SW480 (cell line): ENCODE measurements around the gene HMX1.

Experiments used
- DNase-seq: peaks from one replicate; pipeline ENCODE4 v3.0.0-alpha.2; 2016; ENCODE audit warnings: low spot score

The HMX1 gene

DNA sequence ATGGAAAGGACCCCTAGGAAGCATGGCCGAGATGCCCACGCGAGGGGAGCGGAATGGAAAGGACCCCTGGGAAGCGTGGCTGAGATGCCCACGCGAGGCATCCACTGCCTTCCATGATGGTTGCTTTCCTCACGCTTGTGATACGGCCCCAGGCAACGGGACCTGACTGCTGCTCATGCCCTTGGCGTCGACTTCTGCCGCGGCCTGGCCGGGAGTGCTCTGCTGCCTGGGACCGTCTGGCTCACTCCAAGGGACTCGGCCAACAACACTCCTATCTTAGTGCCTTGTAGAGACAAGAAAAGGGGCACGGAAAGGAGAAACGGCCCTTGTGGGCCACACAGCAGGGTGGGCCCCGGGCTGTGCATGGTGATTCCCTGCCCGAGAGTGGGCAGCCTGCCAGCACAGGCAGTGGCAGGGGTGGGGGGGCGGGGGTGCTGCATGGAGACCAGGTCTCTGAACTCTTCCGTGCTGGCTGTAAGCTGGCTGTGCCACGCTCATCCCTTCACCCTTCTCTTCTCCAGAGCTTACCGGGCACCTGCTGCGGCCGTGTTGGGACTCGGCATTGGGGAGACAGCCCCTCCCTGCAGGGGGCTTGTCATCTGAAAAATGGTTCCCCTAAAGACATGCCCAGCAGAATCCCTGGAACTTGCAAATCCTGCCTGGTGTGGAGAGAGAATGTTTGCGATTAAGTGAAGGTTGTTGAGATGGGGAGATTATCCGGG is 38.6 kb upstream of the HMX1 start:
- DNase-seq: no peak

DNA sequence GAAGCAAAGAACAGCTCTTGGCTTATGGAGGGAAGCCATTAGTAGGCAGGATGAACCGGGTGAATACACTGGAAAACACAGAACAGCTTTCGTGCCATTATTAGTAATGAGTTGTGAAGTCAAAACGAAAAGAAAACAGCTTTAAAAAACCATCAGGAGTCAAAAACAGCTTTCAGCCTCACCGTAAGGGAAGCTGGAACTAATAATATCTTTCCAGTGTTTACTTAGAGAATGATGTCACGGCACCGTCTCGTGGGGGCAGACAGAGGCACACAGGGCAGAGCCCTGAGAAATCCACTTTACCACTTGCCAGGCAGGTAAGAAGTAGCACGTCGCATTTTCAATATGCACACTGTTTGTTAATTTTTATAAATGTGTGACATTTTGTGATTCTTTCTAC is 37.9 kb upstream of the HMX1 start:
- DNase-seq: no peak

DNA sequence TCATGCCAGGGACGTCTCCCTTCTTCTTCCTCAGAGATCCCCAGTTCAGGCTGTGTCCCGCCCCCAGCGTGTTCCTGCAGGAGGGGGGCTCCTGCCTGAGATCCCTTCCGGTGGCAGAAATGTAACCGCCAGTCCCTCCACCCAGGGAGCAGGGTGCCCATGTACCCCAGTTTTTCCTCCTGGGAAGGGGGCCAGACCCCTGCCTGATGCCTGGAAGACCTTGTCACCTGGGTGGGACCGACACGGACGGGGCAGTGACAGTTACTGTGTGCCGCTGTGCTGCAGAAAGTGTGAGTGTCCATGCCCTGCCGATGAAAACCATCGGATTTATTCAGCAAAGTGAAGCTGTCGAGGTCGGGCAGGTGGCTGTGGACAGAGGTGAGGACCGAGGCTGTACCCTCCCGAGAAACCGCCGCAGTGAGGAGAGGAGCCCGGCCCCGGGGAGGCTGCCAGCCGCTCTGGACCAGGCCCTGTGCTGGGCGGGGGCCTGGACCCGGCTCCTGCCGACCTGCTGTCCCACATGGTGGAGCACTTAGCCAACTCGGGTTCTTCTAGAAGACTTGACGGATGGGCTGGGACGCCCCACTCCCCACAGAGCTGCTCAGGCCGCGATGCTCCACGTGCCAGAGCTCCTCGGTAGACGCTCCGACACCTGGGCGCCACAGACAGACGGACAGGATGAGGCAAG is 36.7 kb upstream of the HMX1 start:
- DNase-seq: no peak

DNA sequence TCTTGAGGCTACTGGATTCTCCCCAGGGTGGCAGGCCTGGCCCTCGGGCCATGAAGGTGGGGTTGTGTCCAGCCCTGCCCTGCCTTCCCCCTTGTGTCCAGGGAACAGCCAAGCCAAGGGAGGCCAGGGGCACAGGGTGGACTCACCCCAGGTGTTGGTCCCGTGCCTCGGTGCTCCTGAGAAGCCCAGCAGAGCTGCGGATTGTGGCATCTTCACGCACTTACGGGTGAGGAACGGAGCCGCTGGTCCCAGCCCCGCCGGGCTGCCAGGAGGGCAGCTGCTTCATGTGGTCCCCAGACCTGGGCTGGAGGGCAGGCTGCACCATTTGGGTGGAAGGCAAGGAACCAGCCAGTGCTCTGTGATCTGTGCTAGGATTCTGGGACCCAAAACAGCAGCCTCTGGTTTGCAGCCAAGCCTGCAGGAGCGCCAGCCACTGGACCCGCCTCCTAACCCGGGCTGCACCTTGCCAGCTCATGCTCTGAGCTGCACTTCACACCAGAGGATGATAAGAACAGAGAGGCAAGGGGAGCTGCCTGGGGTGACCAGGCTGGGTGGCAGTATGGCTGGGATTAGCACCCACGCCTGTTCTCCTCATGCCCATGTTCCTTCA is 36.1 kb upstream of the HMX1 start:
- DNase-seq: no peak

DNA sequence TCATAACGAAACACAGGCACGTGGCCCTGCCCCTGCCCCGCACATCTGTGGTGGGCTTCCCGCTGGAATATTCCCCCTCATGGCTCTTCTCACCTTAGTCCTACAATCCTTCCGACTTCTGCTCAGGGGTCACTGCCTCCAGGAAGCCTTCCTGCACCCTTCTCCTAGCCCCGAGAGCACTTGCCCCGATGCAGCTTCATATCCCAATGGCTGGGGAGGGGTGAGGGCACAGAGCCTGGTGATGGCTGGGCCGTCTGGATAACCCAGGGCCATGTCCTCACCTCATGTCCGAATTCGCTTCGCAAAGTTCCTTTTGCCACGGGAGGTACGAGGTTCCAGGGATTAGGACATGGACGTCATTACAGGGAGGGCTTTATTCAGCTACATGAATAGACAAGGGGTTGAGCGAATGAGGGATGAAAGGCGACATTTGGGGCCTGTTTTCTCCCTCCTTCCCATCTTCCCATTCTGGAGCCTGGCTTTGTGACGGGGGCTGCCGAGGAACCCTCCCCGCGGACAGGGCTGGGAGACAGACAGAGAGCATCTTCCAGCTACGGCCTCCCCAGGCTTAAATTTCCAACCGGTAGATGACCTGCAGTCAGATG is 35.5 kb upstream of the HMX1 start:
- no peak for DNase-seq

DNA sequence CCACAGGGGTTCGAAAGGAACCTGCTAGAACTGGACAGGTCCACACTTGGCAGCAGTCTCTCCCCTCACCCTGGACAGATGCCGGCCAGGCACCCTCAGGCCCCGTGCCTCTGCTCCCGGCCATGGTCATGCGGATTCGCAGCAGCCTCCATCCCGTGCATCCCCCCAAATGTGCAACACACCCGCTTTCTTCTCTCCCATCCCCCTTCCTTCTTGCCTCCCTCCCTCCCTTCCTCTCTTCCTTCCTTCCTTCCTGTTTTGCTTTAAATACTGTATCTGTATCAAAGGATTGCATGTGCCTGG is 35.0 kb upstream of the HMX1 start:
- no peak for DNase-seq

DNA sequence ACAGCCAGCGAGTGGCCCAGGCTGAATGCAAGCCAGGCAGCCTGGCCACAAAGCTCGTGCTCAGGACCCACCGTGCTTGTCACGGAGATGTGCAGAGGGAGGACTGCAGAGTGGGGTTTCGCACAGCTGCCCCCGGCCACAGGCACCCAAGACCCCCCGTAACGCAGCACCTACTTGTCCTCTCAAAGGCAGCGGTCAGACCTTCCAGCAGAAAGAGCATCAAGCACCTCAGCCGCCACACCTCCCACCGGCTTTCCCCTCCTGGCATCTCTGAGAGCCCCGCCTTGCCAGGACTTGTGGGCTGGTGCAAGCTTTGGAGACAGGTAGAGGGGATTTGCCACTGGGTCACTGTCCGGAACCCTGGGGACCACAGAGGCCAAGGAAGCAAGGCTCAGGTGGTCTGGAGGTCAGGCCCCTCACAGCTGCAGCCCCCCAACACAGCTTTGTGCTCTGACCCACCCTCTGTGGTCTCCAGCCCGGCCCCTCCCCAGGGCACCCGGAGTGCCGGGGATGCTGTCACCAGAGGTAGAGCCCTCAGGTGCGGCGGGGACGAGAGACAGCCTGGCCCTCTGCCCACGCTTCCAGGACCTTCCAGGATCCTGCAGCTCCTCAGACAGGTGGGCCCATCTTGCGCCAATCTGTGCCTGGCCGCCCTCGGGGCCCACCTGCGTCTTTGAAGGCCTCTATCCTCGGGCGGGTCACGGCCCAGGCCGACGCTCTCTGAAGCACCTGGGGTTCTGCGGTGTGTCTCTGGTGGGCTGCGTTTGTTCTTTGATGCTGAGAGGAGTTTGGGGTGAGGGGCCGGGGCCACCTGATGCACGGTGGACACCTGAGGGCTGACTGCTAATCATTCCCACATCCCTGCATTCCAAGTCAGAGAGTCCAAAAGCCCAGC is 34.4 kb upstream of the HMX1 start:
- DNase-seq: no peak

DNA sequence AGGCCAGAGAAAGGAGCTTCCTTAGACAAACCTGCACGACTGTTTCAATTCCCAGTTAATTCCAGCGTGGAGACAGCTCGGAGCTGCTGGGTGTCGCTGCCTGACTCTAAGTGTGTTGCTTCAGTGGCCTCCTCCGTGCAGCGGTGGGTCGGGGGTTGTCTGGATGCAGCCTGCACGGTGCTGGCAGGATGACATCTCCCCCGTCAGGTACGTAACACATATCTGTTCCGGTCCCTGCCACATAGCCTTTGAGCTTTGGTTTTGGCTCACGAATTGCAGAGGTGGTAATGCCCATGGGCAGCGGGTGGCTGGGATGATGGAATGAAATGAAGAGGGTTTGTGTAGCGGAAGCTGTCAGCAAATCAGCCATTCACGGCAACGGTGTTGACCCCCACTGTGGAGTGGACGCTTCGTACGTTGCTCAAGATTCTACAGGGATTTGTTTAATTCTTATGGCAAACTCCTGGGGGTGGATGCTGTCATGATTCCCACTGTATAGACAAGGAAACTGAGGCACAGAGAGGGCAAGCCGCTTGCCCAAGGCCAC is 33.7 kb upstream of the HMX1 start:
- DNase-seq: no peak

DNA sequence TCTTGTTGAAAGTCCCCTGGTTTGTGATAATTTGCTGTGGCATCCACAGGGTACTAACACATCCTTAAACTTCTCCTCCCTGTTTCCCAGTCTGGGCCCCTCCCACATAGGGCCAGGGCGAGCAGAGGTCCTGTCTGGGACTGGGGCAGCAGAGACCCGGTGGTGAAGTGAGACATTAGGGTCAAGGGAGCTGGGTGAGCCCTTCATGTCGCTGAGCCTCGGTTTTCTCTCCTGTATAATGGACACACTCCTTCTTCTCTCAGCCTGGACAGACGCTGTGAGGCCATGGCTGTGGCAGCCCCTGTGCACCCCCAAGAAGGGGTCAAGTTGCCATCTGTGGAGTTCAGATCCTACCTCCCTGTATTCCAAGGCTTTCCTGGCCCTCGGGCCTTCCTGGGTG is 33.0 kb upstream of the HMX1 start:
- DNase-seq: no peak

DNA sequence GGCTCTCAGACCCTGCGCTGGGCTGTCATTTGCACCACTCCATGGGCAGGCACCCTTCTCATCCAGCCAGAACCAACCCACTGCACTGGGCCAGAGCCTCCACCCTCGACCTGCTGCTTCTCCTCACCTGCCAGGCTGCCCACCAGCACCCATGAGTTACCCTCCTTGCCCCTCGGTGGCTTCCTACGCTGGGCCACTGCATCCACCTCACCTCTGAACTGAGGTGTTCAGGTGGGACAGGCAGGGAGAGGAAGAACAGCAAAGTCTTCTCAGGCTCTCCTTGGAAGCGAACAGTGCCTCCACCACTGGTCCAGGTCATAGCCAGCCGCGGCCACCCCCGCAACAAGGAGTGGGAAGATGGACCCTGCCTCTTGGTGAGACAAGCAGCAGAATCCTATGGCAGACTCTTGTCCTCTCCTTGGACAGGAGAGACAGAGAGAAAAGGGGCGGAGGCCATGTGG is 32.4 kb upstream of the HMX1 start:
- no peak for DNase-seq

DNA sequence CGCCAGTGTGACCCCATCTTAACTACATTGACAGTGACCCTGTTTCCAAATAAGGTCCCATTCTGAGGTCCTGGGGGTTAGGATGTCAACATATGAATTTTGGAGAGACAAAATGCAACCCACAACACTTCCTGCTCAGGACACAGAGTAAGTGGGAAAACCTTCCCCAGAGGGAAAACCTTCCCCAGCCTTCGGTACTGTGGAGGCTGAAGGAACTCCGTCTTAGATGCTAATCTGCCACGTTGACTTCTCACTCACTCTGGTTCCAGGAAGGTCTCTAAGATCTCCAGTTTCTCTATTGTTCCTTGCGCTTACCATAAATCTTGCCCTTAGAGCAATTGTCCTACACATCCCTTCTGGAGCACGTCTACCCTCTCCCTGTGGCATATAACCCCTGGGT is 29.7 kb upstream of the HMX1 start:
- DNase-seq: no peak

DNA sequence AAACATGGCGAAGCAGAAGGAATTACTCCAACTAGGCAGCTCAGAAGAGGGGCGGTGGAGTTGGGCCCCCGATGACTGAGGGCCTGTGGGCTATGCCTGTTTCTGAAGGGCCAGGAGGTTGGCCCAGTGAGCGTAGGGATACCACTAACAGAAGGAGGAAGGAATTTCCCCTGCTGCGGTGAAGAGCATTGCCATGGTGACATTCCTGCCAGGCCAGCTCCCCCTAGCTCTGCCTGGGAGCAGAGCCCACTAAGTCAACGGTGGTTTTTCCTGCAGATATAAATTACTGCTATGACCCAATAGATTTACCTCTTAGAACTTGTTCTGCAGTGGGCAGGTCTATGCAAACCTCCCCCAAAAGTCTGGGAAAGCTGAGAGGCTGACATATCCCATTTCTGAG is 28.9 kb upstream of the HMX1 start:
- DNase-seq: no peak

DNA sequence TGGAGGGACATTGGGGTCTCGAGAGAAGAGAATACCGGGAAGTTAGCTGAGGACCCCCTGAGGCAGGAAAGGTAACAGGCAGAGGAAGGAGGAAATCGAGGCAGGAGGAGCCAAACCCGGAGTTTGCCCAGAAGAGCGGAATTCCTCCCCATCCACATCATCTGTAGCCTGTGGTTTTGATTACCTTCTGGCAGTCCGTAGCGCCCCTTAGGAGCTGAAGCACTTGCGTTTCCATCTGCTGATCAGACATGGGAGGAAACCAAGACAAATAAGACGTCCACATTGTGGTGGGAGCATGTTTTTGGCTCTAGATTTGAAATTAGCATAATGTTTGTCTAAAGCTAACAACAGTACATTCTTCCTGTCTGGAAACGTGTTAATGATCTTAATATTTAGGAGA is 26.8 kb upstream of the HMX1 start:
- no peak for DNase-seq

DNA sequence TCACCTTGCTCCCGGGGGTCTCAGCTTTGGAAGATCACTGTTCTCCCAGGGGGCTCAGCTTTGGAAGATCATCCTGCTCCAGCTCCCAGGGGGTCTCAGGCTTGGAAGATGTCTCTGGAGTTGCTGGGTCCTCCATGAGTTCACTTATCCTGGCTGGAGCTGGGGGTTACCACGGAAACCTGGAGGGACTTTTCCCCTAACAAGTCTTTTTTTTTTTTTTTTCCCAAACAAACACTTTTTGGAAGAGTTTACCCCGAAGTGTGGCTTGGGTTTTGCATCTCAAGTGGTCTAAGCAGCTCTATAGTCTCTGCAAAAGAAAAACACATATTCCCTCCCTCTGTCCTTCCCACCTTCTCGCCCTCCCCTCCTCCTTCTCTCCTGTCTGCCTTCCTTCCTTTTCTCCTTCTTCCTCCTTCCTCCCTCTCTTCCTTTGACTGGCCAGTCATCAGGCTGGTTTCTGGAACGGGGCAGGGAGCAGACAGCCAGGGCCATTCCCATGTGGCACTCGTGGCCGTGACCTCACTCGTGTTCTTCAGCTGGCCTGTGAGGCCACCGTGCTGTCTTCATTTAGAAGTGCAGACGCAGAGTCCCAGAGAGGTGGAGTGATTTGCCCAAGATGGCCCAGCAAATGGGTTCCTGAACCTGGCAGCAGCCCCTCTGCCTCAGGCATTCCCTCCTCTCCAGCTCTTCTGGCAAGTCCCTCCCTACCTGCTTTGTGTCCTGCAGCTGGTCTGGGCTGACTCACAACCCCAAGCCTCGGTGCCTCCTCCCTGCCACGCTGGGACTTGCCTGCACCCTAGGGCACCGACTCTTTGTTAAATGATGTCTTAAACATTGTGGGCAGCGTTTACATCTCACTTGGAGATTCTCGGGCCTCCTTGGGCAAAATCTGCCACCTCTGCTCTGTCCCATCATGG is 25.9 kb upstream of the HMX1 start:
- no peak for DNase-seq

DNA sequence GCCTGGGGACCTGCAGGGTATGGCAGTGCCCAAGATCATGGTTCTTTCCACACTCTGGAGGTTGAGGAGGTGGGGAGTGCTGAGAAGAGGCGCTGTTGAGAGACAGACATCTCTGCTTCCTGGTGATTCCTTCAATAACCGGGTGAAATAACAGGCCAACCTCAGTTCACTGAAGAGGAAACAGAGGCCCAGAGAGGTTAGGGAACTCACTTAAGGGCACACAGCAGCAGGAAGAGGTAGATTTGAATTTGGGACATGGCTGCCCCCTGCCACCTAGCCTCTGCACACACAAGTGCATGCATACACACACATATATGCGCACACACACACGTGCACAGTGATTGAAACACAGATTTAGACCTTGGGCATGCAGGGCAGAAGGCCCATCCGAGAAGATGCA is 24.9 kb upstream of the HMX1 start:
- DNase-seq: no peak

DNA sequence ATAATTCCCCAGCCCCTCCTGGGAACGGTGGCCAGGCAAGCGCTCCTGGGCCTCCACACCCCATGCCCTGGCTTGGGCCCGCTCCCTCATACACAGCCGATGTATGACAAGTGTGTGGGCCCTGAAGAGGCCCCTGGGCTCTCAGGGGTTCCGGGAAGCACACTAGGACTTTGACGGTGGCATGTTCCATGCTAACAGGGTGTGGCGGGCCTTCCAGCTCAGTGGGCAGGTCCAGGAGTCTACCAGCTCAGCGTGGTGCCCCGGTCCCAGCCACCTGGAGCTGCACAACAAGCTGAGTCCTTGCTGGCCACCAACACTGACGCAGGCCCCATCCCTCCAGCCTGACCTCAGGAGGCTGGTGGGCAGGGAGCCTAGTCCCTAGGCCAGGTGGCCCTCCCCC is 24.4 kb upstream of the HMX1 start:
- no peak for DNase-seq

DNA sequence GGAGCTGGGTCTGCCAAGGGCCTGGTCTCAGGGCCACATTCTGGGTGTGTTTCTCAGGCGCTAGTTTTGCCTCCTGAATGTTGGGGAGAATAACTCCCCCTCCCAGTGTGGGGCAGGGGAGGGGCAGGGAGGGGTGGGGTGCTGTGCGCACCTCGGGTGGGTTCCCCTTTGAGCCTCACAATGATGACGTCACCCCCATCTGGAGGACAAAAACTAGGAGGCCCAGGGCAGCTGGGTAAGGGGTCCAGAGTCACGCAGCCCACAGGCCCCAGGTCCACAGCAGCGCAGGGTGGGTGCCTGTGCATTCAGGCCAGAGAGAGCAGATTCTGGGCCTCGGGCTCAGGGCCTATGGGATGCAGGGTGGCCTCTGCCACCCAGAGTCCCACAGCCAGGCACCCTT is 23.7 kb upstream of the HMX1 start:
- no peak for DNase-seq

DNA sequence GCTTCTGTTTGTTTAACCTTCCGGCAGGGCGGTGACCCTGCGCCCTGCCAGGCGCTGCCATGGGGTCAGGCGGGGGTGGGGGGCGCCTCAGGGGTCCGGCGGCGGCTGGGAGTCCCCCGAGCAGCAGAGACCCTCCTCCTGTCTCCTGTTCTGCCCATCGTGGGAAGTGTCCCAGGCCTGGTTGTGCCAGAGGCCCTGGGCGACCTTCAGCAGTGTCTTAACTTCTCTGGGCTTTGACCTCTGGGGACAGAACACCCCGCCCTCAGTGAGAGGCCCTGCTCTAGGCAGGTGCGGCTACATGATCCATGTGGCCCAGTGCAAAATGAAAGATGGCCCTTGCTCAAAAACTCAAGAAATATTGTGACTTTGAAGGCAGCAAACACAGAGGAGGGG is 22.8 kb upstream of the HMX1 start:
- no peak for DNase-seq

DNA sequence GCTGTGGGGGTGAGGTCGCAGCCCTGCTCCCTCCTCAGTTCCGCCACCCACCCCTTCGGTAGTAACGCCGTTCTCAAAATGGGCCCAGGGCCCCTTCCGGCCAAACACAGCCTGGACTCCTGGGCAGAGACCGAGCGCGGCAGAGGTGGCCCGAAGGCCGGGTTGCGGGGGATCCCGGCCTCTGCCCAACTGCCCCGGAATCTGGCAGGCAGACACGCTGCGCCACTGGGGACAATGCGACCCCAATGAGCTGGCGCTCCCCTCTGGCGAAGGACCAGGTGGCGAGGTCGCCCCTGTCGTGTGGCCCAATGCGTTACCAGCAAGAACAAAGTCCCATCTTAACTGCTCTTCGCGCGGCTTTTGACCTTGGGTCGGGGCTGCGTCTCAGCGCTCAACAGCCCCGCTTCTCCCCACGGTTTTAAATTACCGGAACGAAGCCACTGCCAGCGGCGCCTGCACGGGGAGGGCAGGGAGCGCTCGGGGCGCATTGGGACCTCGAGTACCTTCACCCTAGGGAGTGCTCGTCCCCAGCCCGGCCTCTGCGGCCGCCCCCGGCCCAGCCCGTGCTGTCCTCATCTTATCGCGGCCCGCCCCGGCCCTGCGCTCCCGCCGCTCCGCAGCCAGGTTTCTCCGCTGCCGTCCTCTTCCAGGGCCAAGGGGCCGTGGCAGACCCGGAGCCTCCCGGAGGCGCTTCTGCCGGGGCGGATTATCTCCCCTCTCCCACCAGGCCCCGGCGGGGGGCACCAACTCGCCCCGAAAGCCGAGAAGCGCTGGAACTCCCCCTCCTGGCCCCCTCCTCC is 22.2 kb upstream of the HMX1 start:
- no peak for DNase-seq

DNA sequence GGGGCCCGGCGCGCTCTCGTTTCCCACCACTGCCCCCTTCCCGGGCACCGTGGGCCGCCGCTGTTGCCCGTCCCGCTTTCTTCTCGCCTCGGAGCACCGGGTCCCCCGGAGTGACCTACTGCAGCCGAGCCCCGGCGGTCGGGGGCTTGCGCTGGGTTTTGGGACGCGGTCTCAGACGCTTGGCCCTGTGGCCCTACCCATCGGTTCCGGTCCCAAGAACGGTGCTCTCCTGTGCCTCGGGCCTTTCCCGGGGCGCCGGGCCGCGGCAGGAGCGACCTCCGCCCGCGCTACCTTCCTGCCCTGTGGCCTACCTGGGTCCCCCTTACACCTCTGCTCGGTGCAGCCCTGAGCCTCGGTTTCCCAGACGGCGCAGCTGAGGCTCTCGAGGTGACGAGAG is 21.6 kb upstream of the HMX1 start:
- DNase-seq: no peak
